Measurements from ENCODE around the gene CDH5.

Gene CDH5

GRCh38 chr16:66416939-66417700 is 50.6 kb downstream of the CDH5 start:
- no peak for DNase-seq (ENCODE audit: low read depth)

- no peak for DNase-seq (ENCODE audit: low read depth)
Observed at GRCh38 chr16:66418165-66418962, 51.9 kb downstream of the CDH5 start.

GRCh38 chr16:66419527-66419926 is 53.0 kb downstream of the CDH5 start:
- no peak for DNase-seq (ENCODE audit: low read depth)

GRCh38 chr16:66420396-66420795 is 53.9 kb downstream of the CDH5 start:
- DNase-seq (ENCODE audit: low read depth): no peak

- DNase-seq (ENCODE audit: low read depth): no peak
Observed at GRCh38 chr16:66421891-66422290, 55.4 kb downstream of the CDH5 start.

- no peak for DNase-seq (ENCODE audit: low read depth)
Observed at GRCh38 chr16:66422366-66422765, 55.9 kb downstream of the CDH5 start.

- DNase-seq (ENCODE audit: low read depth): no peak
Observed at GRCh38 chr16:66423177-66423576, 56.7 kb downstream of the CDH5 start.

- DNase-seq (ENCODE audit: low read depth): no peak
Observed at GRCh38 chr16:66425651-66426050, 59.2 kb downstream of the CDH5 start.

- no peak for DNase-seq (ENCODE audit: low read depth)
Observed at GRCh38 chr16:66426112-66427035, 59.9 kb downstream of the CDH5 start.

GRCh38 chr16:66427036-66427860 is 60.8 kb downstream of the CDH5 start, which contains the start of gene BEAN1:
BEAN1 (plus strand) TSS chr16:66427295; CDS start chr16:66437677, 10,382 bp downstream.
- no peak for DNase-seq (ENCODE audit: low read depth)

- DNase-seq (ENCODE audit: low read depth): no peak
Observed at GRCh38 chr16:66427871-66428681, 61.6 kb downstream of the CDH5 start.

GRCh38 chr16:66428682-66429251 is 62.3 kb downstream of the CDH5 start:
- no peak for DNase-seq (ENCODE audit: low read depth)

- no peak for DNase-seq (ENCODE audit: low read depth)
Observed at GRCh38 chr16:66429290-66429962, 62.9 kb downstream of the CDH5 start.

- DNase-seq (ENCODE audit: low read depth): no peak
Observed at GRCh38 chr16:66430214-66430613, 63.7 kb downstream of the CDH5 start.

- DNase-seq (ENCODE audit: low read depth): no peak
Observed at GRCh38 chr16:66431760-66432159, 65.3 kb downstream of the CDH5 start.

GRCh38 chr16:66432429-66432828 is 65.9 kb downstream of the CDH5 start:
- DNase-seq (ENCODE audit: low read depth): no peak

GRCh38 chr16:66434619-66435430 is 68.3 kb downstream of the CDH5 start:
- DNase-seq (ENCODE audit: low read depth): no peak

GRCh38 chr16:66435896-66436295 is 69.4 kb downstream of the CDH5 start:
- no peak for DNase-seq (ENCODE audit: low read depth)
